Skeletal muscle tissue (tissue), 4 donors: ENCODE data around the gene S1PR2. TPM values are rescaled to one million over a fixed set of nuclear protein-coding genes. Genes with fewer than 3 reads are reported as not detected.

Experiments used
- H3K27ac ChIP-seq: one replicate; pipeline ENCODE4 v1.7.0; 2013; ENCODE audit warnings: mild to moderate bottlenecking, low read depth, low read length, inconsistent platforms
- H3K27me3 ChIP-seq, 3 donors: one replicate each; pipeline ENCODE4 v1.7.0; 2013; ENCODE audit warnings: low read length in 3 of 3; ENCODE audit not compliant: control insufficient read depth in 3 of 3, insufficient read depth in 3 of 3
- H3K36me3 ChIP-seq, 3 donors: one replicate each; pipeline ENCODE4 v1.7.0; 2013; ENCODE audit warnings: low read length in 3 of 3; ENCODE audit not compliant: control insufficient read depth in 3 of 3, insufficient read depth in 3 of 3
- H3K4me1 ChIP-seq, 3 donors: one replicate each; pipeline ENCODE4 v1.7.0; 2013; ENCODE audit warnings: low read length in 3 of 3, mild to moderate bottlenecking in 3 of 3; ENCODE audit not compliant: control insufficient read depth in 3 of 3, insufficient read depth in 3 of 3
- H3K4me3 ChIP-seq, 3 donors: one replicate each; pipeline ENCODE4 v1.7.0; 2013; ENCODE audit warnings: low read length in 3 of 3
- H3K9ac ChIP-seq, 3 donors: one replicate each; pipeline ENCODE4 v1.7.0; 2013; ENCODE audit warnings: low read length in 3 of 3, mild to moderate bottlenecking in 3 of 3, moderate library complexity in 2 of 3, low read depth in 1 of 3
- H3K9me3 ChIP-seq, 3 donors: one replicate each; pipeline ENCODE4 v1.7.0; 2013; ENCODE audit warnings: low read length in 3 of 3; ENCODE audit not compliant: control insufficient read depth in 3 of 3
- total RNA-seq: library from RNA; depleted of rRNA; stranded (reverse); fragments of >200 nt; gene quantifications from one replicate; pipeline ENCODE4 v1.2.3, GENCODE V29; 2014
- donor health status: Osteomylitis.

S1PR2 gene
- total RNA-seq, result 9.9 TPM

DNA sequence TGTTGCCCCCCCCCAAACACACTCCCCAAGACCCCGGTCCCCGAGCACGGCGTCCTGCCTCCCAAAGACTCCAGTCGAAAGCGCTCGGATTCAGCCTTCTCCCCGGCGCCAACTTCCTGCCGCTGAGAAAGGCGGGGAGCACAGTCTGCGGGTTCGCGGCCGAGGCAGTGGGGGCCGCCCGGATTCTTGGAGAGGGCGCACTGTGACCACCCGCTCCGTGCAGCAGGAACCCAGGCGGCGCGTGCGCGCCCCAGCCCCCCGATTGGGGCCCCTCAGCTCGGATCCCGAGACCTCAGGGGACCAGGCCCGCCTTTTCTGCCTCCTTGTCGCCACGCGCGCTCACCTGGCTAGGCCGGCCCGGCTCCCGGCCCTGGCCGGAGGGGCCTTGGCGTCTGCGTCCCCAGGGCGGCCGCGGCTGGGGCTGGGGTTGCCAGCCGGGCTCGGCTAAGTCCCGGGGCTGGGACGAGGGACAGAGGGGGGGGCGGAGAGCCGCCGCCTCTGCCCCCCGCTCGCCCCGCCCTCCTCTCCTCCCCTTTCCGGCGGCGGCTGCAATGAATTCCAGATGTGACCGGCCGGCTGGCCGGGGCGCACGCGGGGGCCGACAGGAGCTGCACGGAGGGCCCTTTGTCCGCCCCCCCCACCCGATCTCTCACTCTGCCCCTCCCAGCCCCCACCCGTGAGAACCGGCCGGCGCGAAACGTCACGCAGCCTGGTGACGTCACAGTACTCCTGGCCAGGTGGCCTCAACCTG, at the start of gene S1PR2:
Gene S1PR2, minus strand, starts transcription at position 471 of the 751 bp plus-strand sequence. CDS start 6,426 bp downstream, outside the sequence.
- peak within 1 kb of the TSS; percentile 54 to 79 (median 74) for H3K9ac ChIP-seq
- H3K4me3 ChIP-seq, result peak within 1 kb of the TSS; percentile 71 to 75 (median 73)
- H3K27ac ChIP-seq, result peak within 1 kb of the TSS; percentile 75
- no peaks in the 10 kb centered on the region for H3K9me3 ChIP-seq
- peaks cover 5 to 36% (median 11%) of the 10 kb centered on the region in 3 donors for H3K27me3 ChIP-seq
- no peaks in the 10 kb centered on the region for H3K36me3 ChIP-seq
- H3K4me1 ChIP-seq, result peaks cover 8 to 19% (median 18%) of the 10 kb centered on the region in 3 donors

GRCh38 chr19:10279737-10280442, 48.8 kb upstream of the S1PR2 start:
- Histone ChIP-seq H3K27ac (no peak overlapping the region), H3K4me3 (no peak overlapping the region), H3K9ac (no peak overlapping the region), H3K27me3 (no peaks in the 10 kb centered on the region), H3K36me3 (peaks cover 5 to 26% (median 14%) of the 10 kb centered on the region in 3 donors), H3K9me3 (no peaks in the 10 kb centered on the region), H3K4me1 (no peaks in the 10 kb centered on the region)

DNA sequence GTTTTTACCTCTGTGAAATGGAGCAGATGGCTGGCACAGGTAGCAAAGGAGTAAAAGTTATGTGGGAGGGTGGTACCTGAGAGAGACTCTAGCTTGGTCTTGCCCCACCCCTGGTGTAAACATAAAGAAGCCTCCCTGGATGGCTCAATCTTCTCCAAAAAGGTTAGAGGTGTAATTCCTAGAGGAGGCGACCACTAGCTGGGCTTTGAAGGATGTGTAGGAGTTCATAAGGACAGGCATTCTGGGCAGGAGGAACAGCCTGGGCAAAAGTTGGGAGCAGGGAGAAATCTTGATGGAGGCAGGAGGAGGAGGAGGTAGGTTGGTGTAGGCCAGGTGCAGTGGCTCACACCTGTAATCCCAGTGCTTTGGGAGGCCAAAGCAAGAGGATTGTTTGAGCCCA, 47.8 kb upstream of the S1PR2 start:
- H3K4me3 ChIP-seq, result no peak overlapping the region
- H3K36me3 ChIP-seq, result peaks cover 5 to 20% (median 8%) of the 10 kb centered on the region in 3 donors
- H3K27me3 ChIP-seq, result no peaks in the 10 kb centered on the region

DNA sequence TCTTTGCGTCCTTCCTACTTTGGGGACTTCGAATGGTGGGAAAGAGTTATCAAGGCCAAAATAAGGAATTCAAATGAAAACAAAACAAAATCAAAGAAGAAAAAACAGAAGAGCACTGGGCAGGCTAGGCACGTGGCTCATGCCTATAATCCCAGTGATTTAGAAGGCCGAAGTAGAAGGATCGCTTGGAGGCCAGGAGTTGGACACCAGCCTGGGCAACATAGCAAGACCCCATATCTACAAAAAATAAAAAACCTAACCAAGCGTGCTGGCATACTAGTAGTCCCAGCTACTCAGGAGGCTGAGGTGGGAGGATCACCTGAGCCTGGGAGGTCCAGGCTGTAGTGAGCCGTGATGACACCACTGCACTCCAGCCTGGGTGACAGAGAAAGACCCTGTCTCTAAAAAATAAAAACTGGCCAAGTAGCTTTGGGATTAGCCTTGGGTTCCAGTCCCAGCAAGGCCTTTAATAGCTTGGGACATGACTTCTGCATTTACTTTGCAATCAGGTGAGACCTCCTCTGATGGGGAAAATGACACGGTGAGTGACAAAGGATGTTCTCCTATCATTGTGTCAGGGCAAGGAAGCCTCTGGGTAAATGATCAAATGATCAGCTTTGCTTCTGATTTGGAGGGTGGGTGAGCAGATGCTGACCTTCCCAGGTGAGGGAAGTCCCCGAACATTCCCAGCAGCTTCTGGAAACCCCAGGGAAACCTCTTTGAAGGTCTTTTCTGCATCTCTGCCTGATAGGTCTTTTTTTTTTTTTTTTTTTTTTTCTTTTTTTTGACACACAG, 46.9 kb upstream of the S1PR2 start:
- Histone ChIP-seq H3K4me3 (no peak overlapping the region), H3K4me1 (no peaks in the 10 kb centered on the region), H3K27ac (no peak overlapping the region), H3K9ac (no peak overlapping the region), H3K27me3 (no peaks in the 10 kb centered on the region), H3K9me3 (no peaks in the 10 kb centered on the region), H3K36me3 (peaks cover 2 to 16% (median 8%) of the 10 kb centered on the region in 3 donors)

More for the DNA sequence above, 47.8 kb upstream of the S1PR2 start:
- Histone ChIP-seq H3K9me3 (no peaks in the 10 kb centered on the region), H3K27ac (no peak overlapping the region), H3K9ac (no peak overlapping the region), H3K4me1 (no peaks in the 10 kb centered on the region)

DNA sequence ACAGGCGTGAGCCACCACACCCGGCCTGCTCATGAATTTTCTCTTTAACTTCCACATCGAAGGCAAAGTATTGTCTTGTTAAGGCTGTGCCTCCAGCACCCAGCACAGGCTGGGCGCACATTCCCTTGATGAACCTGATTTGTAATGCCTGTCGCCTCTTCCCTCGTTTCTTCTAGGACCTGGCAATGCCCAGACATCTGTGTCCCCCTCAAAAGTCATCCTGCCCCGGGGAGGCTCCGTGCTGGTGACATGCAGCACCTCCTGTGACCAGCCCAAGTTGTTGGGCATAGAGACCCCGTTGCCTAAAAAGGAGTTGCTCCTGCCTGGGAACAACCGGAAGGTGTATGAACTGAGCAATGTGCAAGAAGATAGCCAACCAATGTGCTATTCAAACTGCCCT, 43.5 kb upstream of the S1PR2 start:
- no peaks in the 10 kb centered on the region for H3K9me3 ChIP-seq
- H3K4me1 ChIP-seq, result peaks cover 16 to 23% (median 18%) of the 10 kb centered on the region in 3 donors
- H3K27me3 ChIP-seq, result peaks cover 0 to 7% (median 7%) of the 10 kb centered on the region in 3 donors
- no peak overlapping the region for H3K9ac ChIP-seq
- no peak overlapping the region for H3K4me3 ChIP-seq
- peaks cover 2 to 16% (median 8%) of the 10 kb centered on the region in 3 donors for H3K36me3 ChIP-seq
- H3K27ac ChIP-seq, result no peak overlapping the region

- Histone ChIP-seq H3K27ac (peak overlapping the region; percentile 91), H3K9ac (peak overlapping the region; percentile 75 to 82 (median 77)), H3K4me3 (peak overlapping the region; percentile 67 to 76 (median 75)), H3K27me3 (peaks cover 0 to 14% (median 10%) of the 10 kb centered on the region in 3 donors), H3K4me1 (peaks cover 20 to 23% (median 23%) of the 10 kb centered on the region in 3 donors), H3K36me3 (peaks cover 0 to 9% (median 3%) of the 10 kb centered on the region in 3 donors), H3K9me3 (no peaks in the 10 kb centered on the region)
Observed at GRCh38 chr19:10271543-10272086, 40.5 kb upstream of the S1PR2 start.

- Histone ChIP-seq H3K36me3 (peaks cover 0 to 9% (median 3%) of the 10 kb centered on the region in 3 donors), H3K27ac (peak within 1 kb of the TSS; percentile 91), H3K9ac (peak within 1 kb of the TSS; percentile 75 to 82 (median 77)), H3K9me3 (no peaks in the 10 kb centered on the region), H3K27me3 (peaks cover 0 to 14% (median 10%) of the 10 kb centered on the region in 3 donors), H3K4me3 (peak within 1 kb of the TSS; percentile 67 to 76 (median 75)), H3K4me1 (peaks cover 20 to 23% (median 23%) of the 10 kb centered on the region in 3 donors)
Observed at GRCh38 chr19:10270616-10271394, 39.7 kb upstream of the S1PR2 start, which contains the start of gene ICAM1. Gene ICAM1 (plus strand): TSS chr19:10271120. CDS start chr19:10271160, 40 bp downstream.

- Histone ChIP-seq H3K27me3 (peaks cover 0 to 14% (median 10%) of the 10 kb centered on the region in 3 donors), H3K36me3 (peaks cover 0 to 8% (median 3%) of the 10 kb centered on the region in 3 donors), H3K4me1 (peaks cover 20 to 23% (median 23%) of the 10 kb centered on the region in 3 donors), H3K27ac (peak overlapping the region; percentile 91), H3K9ac (peak overlapping the region; percentile 75 to 82 (median 77)), H3K9me3 (no peaks in the 10 kb centered on the region), H3K4me3 (peak overlapping the region; percentile 67 to 76 (median 75))
Observed at GRCh38 chr19:10270180-10270615, 39.1 kb upstream of the S1PR2 start.
